HUES64 (cell line): Measurements from ENCODE around the gene FBXO21.
A peak's percentile ranks its signal among the peaks of the same experiment; 100 is the strongest.
"Not testable (repeated sequence)": the region's sequence is repeated elsewhere in the genome, so short reads cannot be mapped to it uniquely, and the experiment has no call there.

Experiments
- H3K27ac ChIP-seq: 2 replicates; pipeline ENCODE4 v1.7.0; 2013; ENCODE audit warnings: low read depth, low read length, inconsistent platforms
- H3K27me3 ChIP-seq: 2 replicates; pipeline ENCODE4 v1.6.1; 2013; ENCODE audit warnings: mild to moderate bottlenecking, low read length; ENCODE audit not compliant: insufficient read depth
- H3K36me3 ChIP-seq: 2 replicates; pipeline ENCODE4 v1.6.1; 2013; ENCODE audit warnings: mild to moderate bottlenecking, low read length; ENCODE audit not compliant: insufficient read depth
- H3K4me1 ChIP-seq: 2 replicates; pipeline ENCODE4 v1.6.1; 2013; ENCODE audit warnings: mild to moderate bottlenecking, low read length, moderate library complexity; ENCODE audit not compliant: insufficient read depth
- H3K4me3 ChIP-seq: 2 replicates; pipeline ENCODE4 v1.5.1; 2013; ENCODE audit warnings: mild to moderate bottlenecking, low read length, moderate library complexity
- H3K9ac ChIP-seq: 2 replicates; pipeline ENCODE4 v1.6.1; 2013; ENCODE audit warnings: mild to moderate bottlenecking, low read depth, low read length
- H3K9me3 ChIP-seq: 2 replicates; pipeline ENCODE4 v1.6.1; 2013; ENCODE audit warnings: low read depth, low read length; ENCODE audit not compliant: insufficient read depth
- WGBS: fragments of 150-250, 120-280 bp; methylation state at CpG from one replicate; pipeline ENCODE4 v1.1.7; 2013; ENCODE audit warnings: missing lambda C conversion rate; 5-methylcytosine and 5-hydroxymethylcytosine counted together

FBXO21 gene

GRCh38 chr12:117101953-117102799 lies 88.1 kb downstream of the FBXO21 start:
- Histone ChIP-seq H3K27me3 (peaks cover 32% of the 10 kb centered on the region), H3K9ac (no peak overlapping the region), H3K4me1 (no peaks in the 10 kb centered on the region), H3K27ac (no peak overlapping the region), H3K4me3 (no peak overlapping the region), H3K36me3 (no peaks in the 10 kb centered on the region), H3K9me3 (no peaks in the 10 kb centered on the region)
- WGBS = 51% methylated on average over 13 of the region's 14 CpGs

GRCh38 chr12:117100851-117101673 lies 89.2 kb downstream of the FBXO21 start:
- Histone ChIP-seq H3K27ac (no peak overlapping the region), H3K9me3 (no peaks in the 10 kb centered on the region), H3K4me1 (no peaks in the 10 kb centered on the region), H3K36me3 (no peaks in the 10 kb centered on the region), H3K9ac (no peak overlapping the region), H3K4me3 (no peak overlapping the region), H3K27me3 (peaks cover 40% of the 10 kb centered on the region)
- WGBS = 73% methylated on average over 8 of the region's 8 CpGs

- Histone ChIP-seq H3K27ac (no peak overlapping the region), H3K9me3 (no peaks in the 10 kb centered on the region), H3K9ac (no peak overlapping the region), H3K27me3 (peaks cover 40% of the 10 kb centered on the region), H3K36me3 (no peaks in the 10 kb centered on the region), H3K4me3 (no peak overlapping the region), H3K4me1 (no peaks in the 10 kb centered on the region)
- WGBS = 69% methylated on average over 5 of the region's 5 CpGs
These were observed 90.0 kb downstream of the FBXO21 start for GRCh38 chr12:117100251-117100650.

GRCh38 chr12:117098361-117099217 lies 91.7 kb downstream of the FBXO21 start:
- H3K4me1 ChIP-seq = no peaks in the 10 kb centered on the region
- WGBS = 2% methylated on average over 85 of the region's 85 CpGs
- peak overlapping the region; percentile 69 for H3K4me3 ChIP-seq
- no peak overlapping the region for H3K27ac ChIP-seq
- peak overlapping the region; percentile 11; the same call in 1 of the 2 replicates for H3K9ac ChIP-seq
- no peaks in the 10 kb centered on the region for H3K9me3 ChIP-seq
- peaks cover 40% of the 10 kb centered on the region for H3K27me3 ChIP-seq
- no peaks in the 10 kb centered on the region for H3K36me3 ChIP-seq

GRCh38 chr12:117098024-117098360 lies 92.3 kb downstream of the FBXO21 start:
- Histone ChIP-seq H3K9ac (no peak overlapping the region), H3K9me3 (no peaks in the 10 kb centered on the region), H3K4me1 (no peaks in the 10 kb centered on the region), H3K27me3 (peaks cover 40% of the 10 kb centered on the region), H3K36me3 (no peaks in the 10 kb centered on the region), H3K27ac (no peak overlapping the region), H3K4me3 (peak overlapping the region; percentile 69)
- 44% methylated on average over 3 of the region's 3 CpGs for WGBS

GRCh38 chr12:117097159-117097558 lies 93.1 kb downstream of the FBXO21 start:
- no peaks in the 10 kb centered on the region for H3K36me3 ChIP-seq
- H3K4me1 ChIP-seq = no peaks in the 10 kb centered on the region
- H3K9ac ChIP-seq = no peak overlapping the region
- WGBS = 47% methylated on average over 8 of the region's 8 CpGs
- H3K27me3 ChIP-seq = peaks cover 40% of the 10 kb centered on the region
- H3K4me3 ChIP-seq = no peak overlapping the region
- no peaks in the 10 kb centered on the region for H3K9me3 ChIP-seq
- no peak overlapping the region for H3K27ac ChIP-seq

- no peak overlapping the region for H3K4me3 ChIP-seq
- H3K9ac ChIP-seq = no peak overlapping the region
- no peaks in the 10 kb centered on the region for H3K36me3 ChIP-seq
- H3K27me3 ChIP-seq = peaks cover 40% of the 10 kb centered on the region
- H3K4me1 ChIP-seq = no peaks in the 10 kb centered on the region
- no peaks in the 10 kb centered on the region for H3K9me3 ChIP-seq
- H3K27ac ChIP-seq = no peak overlapping the region
- 67% methylated on average over 11 of the region's 11 CpGs for WGBS
These were observed 93.7 kb downstream of the FBXO21 start for GRCh38 chr12:117096501-117097042.

- H3K4me3 ChIP-seq, H3K27ac ChIP-seq, H3K9ac ChIP-seq, H3K36me3 ChIP-seq, H3K4me1 ChIP-seq, H3K9me3 ChIP-seq: not testable (repeated sequence)
- peaks cover 34% of the 10 kb centered on the region for H3K27me3 ChIP-seq
- WGBS = 93% methylated on average over 10 of the region's 10 CpGs
These were observed 95.1 kb downstream of the FBXO21 start for GRCh38 chr12:117095191-117095590.

GRCh38 chr12:117093918-117094630 lies 96.2 kb downstream of the FBXO21 start:
- no peaks in the 10 kb centered on the region for H3K4me1 ChIP-seq
- no peak overlapping the region for H3K27ac ChIP-seq
- no peak overlapping the region for H3K9ac ChIP-seq
- no peak overlapping the region for H3K4me3 ChIP-seq
- H3K27me3 ChIP-seq = peaks cover 27% of the 10 kb centered on the region
- WGBS = 90% methylated on average over 17 of the region's 18 CpGs
- peaks cover 13% of the 10 kb centered on the region for H3K9me3 ChIP-seq
- H3K36me3 ChIP-seq = no peaks in the 10 kb centered on the region

GRCh38 chr12:117093431-117093830 lies 96.8 kb downstream of the FBXO21 start:
- 94% methylated on average over 11 of the region's 11 CpGs for WGBS
- Histone ChIP-seq H3K27ac (no peak overlapping the region), H3K9ac (no peak overlapping the region), H3K9me3 (peaks cover 14% of the 10 kb centered on the region), H3K4me3 (no peak overlapping the region), H3K36me3 (no peaks in the 10 kb centered on the region), H3K27me3 (peaks cover 21% of the 10 kb centered on the region), H3K4me1 (no peaks in the 10 kb centered on the region)
